GM20000 (cell line): ENCODE data around the gene DLX2.
A peak's percentile ranks its signal among the peaks of the same experiment; 100 is the strongest.

ENCODE experiments used
- DNase-seq: peaks from one replicate; pipeline ENCODE4 v3.0.0; 2012; ENCODE audit warnings: low spot score
- TF ChIP-seq, protein P1 (sequence below): IDR thresholded peaks from 2 replicates; pipeline ENCODE4 v1.5.1; 2012; ENCODE audit warnings: mild to moderate bottlenecking, control low read depth; ENCODE audit errors: extremely low read depth, missing control alignments

DLX2 gene

GRCh38 chr2:172099472-172100079, 3.1 kb downstream of the DLX2 start:
- DNase-seq: no peak
- TF ChIP-seq, protein P1, sequence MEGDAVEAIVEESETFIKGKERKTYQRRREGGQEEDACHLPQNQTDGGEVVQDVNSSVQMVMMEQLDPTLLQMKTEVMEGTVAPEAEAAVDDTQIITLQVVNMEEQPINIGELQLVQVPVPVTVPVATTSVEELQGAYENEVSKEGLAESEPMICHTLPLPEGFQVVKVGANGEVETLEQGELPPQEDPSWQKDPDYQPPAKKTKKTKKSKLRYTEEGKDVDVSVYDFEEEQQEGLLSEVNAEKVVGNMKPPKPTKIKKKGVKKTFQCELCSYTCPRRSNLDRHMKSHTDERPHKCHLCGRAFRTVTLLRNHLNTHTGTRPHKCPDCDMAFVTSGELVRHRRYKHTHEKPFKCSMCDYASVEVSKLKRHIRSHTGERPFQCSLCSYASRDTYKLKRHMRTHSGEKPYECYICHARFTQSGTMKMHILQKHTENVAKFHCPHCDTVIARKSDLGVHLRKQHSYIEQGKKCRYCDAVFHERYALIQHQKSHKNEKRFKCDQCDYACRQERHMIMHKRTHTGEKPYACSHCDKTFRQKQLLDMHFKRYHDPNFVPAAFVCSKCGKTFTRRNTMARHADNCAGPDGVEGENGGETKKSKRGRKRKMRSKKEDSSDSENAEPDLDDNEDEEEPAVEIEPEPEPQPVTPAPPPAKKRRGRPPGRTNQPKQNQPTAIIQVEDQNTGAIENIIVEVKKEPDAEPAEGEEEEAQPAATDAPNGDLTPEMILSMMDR: no peak

DNA sequence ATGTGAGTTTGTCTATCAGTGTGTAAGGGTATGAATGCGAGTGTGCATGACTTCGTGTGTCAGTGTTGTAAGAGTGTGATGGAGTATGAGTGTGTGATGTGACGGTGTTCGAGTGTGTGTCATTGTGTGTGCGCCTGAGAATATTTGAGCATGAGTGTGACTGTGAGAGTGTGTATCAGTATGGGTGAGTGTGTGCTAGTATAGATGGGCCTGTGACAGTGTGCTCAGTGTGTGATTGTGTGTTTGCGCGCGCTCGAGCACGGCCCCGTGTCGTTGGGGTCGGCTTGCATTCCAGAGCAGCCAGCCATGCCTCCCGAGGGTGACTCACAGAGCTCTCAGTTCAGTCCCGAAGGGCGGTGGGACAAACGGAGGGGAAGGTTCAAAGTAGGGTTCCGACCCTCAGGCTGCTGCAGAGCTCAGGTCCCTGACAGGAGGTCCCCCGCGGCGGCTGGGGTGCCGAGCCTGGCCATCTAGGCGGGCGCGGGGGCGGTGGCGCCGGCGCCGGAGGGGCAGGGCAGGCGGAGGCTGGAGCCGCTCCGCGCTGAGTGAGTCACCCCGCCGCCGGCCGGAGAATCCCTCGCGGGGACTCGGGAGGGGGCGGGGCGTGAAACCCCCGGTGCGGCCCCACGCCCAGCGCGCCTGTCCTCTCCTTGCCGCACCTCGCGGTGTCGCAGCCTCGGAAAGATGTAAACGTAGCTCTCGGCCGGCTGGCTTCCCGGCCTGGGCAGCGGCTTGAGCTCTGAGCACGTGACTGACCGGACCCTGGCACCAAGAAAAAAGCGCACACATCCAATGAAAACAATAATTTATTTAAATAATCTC, 3.8 kb downstream of the DLX2 start:
- TF ChIP-seq, protein P1: no peak
- DNase-seq: peak; percentile 78

DNA sequence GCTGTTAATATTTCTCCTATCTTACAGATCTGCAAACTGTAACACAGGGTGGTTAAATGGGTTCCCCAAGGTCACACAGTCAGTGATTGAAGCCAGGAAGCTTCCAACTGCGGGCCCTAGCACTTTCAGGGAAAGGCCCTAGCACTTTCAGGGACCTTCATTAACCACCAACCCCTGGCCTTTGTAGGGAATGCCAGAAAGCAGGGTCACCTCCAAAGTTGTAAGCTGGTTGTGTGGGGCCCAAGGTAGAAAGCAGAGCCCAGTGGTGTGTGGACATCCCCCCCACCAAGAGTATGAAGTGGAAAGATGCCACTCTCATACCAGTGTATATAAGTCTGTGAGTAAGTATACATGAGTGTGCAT, 4.4 kb downstream of the DLX2 start:
- TF ChIP-seq, protein P1: no peak
- DNase-seq: peak; percentile 19

DNA sequence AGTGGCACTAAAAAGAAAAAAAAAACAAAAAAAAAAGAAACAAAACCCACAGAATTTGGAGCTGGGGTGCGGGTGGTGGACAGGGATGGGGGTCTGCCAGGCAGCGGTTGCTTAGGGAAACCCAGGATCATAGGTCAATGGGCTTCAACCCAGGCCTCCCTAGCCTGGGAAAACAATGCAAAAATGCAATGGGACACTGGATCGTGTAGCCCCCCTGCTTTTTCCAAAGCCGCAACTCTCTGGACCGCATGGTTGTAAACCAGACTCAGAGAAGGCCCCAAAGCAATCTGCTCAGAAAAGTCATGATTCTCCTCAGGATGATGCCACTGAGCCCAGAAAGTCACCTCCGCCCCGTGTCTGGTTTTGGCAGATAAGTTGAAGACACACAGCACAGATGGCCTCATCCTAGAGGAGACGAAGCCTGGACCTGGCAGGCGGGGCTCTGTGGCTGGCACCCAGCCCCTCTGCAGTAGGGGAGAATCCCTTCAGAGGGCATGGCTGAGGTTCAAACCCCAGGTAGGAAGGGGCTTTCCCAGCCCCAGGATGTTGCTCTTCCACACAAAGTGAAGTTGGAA, 5.1 kb downstream of the DLX2 start:
- TF ChIP-seq, protein P1: no peak
- DNase-seq: peak; percentile 33

- DNase-seq: peak; percentile 43
- TF ChIP-seq, protein P1: no peak
These were observed 5.8 kb downstream of the DLX2 start for GRCh38 chr2:172096626-172097547.

DNA sequence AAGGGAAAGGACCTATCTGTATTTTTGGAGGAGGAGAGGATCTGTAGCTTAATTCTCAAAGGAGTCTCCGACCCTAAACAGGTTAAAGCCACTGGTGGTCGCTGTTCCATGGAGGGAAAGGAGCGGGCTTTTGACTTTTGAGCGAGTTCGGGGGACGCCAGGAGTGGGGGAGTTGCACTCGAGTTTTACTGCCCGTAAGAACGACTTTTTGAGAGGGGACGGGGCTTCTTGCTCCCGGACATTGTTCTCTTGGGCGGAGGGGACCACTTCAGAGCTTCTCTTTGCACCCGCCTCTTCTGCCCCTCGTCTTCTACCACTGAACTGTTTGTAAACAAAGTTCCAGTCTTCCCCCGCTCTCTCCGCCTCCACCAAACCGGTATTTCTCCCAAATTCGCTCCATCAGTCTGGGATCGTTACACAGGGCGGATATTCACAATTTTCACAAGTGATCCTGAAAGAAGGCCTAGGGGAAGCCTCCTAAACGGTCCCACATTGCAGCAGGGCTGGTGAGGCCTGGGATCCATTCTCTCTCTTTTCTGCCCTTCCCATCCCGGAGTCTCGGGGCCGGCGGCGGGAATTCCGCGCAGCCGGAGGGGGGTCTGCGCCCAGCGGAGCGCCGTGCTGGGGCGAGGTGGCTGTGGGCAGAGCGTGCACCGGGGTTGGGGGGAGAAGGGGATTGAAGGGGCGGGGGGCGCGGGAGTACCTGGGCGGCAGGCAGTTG, 6.6 kb downstream of the DLX2 start:
- DNase-seq: peak; percentile 60
- TF ChIP-seq, protein P1: peak; percentile 2
